ENCODE data around the gene JOSD2. TPM values are rescaled to one million over a fixed set of nuclear protein-coding genes. Genes with fewer than 3 reads are reported as not detected.
"Not testable (repeated sequence)": the region's sequence is repeated elsewhere in the genome, so short reads cannot be mapped to it uniquely, and the experiment has no call there.

Gene JOSD2
- total RNA-seq, 1 donor from 2014 or later, result 39.9 TPM

DNA sequence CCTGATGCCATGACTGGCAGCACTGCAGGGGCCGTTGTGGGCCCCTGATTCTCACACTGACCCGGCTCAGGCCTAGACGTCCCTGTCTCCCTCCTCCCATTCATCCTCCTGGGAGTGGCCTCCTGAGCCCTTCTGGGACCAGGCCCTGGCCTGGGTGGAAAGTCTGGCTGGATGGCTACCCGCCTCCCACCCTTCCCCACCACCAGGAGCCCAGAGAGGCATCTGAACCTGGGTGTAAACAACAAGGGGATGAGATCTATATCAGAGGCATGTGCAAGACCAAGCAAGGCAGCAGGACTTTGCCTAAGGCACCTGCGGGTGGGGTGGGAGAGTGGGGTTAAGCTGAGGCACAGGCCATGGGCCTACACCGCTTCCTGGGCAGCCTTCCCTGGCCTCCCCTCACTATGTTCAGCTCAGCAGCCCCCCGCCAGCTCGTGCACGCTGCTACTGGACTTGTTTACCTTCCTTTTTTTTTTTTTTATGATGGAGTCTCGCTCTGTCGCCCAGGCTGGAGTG is 24.7 kb upstream of the JOSD2 start:
- peaks cover 12% of the 10 kb centered on the region for H3K9me3 Mint-ChIP-seq
- no peak for DNase-seq (ENCODE audit: low spot score)
- no peaks in the 10 kb centered on the region for H3K4me1 Mint-ChIP-seq (ENCODE audit: low read depth)
- peaks cover 3% of the 10 kb centered on the region for H3K27me3 Mint-ChIP-seq (ENCODE audit: low read depth)
- no peak overlapping the region for H3K4me3 Mint-ChIP-seq (ENCODE audit: low read depth)
- no peaks in the 10 kb centered on the region for H3K36me3 Mint-ChIP-seq (ENCODE audit: low read depth)
- H3K27ac Mint-ChIP-seq, result no peak overlapping the region
- intact Hi-C loops (cut with micrococcal nuclease), result no loop called here

GRCh38 chr19:50534478-50534877 is 23.5 kb upstream of the JOSD2 start:
- Mint-ChIP-seq H3K4me1 (ENCODE audit: low read depth) (no peaks in the 10 kb centered on the region), H3K9me3 (peaks cover 12% of the 10 kb centered on the region), H3K36me3 (ENCODE audit: low read depth) (no peaks in the 10 kb centered on the region), H3K27me3 (ENCODE audit: low read depth) (peaks cover 3% of the 10 kb centered on the region), H3K4me3 (ENCODE audit: low read depth) (no peak overlapping the region), H3K27ac (no peak overlapping the region)
- no peak for DNase-seq (ENCODE audit: low spot score)
- intact Hi-C loops (cut with micrococcal nuclease), result no loop called here

DNA sequence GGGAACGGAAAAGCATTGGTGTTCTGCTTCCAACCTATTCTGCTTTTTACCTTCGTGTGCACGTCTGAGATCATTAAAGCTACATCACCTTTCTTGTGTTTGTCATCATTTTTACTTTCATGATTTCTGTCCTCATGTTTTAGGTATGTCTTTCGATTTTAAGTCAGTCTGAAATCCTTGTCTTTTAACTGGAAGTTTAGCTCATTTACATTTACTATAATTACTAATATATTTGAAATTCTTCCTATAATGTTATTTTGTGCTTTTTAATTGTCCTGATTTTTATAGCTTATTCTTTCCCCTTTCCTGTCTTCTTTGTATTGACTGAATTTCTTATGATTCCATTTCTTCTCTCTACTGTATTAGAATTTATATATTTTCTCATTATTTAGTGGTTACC is 22.0 kb upstream of the JOSD2 start:
- Mint-ChIP-seq H3K9me3 (peaks cover 12% of the 10 kb centered on the region), H3K27ac (no peak overlapping the region), H3K27me3 (ENCODE audit: low read depth) (peaks cover 3% of the 10 kb centered on the region), H3K4me3 (ENCODE audit: low read depth) (no peak overlapping the region), H3K36me3 (ENCODE audit: low read depth) (no peaks in the 10 kb centered on the region), H3K4me1 (ENCODE audit: low read depth) (no peaks in the 10 kb centered on the region)
- intact Hi-C loops (cut with micrococcal nuclease), result no loop called here
- no peak for DNase-seq (ENCODE audit: low spot score)

DNA sequence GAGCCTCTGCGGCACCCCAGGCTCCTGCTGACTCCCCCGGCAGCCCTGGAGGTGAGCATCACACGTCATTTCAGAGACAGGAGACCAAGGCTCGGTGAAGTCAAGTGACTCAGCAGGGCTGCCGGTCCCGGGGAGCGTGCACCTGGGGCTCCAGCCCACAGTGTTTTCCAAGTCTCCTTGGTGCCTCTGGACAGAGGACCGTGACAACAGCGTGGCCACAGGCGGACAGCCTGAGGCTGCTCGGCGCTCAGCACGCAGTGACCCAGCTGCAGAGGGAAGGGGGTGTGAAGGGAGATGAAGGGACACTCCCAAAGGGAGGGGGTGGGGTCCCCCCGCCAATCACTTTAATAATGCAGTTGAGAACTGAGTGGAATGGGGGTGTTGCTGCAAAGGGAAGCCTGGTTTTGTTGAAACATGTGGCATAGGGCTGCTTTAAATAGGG is 20.2 kb upstream of the JOSD2 start:
- Mint-ChIP-seq H3K27me3 (ENCODE audit: low read depth) (peaks cover 3% of the 10 kb centered on the region), H3K4me3 (ENCODE audit: low read depth) (no peak overlapping the region), H3K27ac (no peak overlapping the region), H3K36me3 (ENCODE audit: low read depth) (no peaks in the 10 kb centered on the region), H3K4me1 (ENCODE audit: low read depth) (no peaks in the 10 kb centered on the region), H3K9me3 (peaks cover 12% of the 10 kb centered on the region)
- no peak for DNase-seq (ENCODE audit: low spot score)
- intact Hi-C loops (cut with micrococcal nuclease), result no loop called here

- DNase-seq (ENCODE audit: low spot score); H3K27me3 Mint-ChIP-seq (ENCODE audit: low read depth); H3K36me3 Mint-ChIP-seq (ENCODE audit: low read depth); H3K4me1 Mint-ChIP-seq (ENCODE audit: low read depth); intact Hi-C loops (cut with micrococcal nuclease); H3K27ac Mint-ChIP-seq; H3K9me3 Mint-ChIP-seq; H3K4me3 Mint-ChIP-seq (ENCODE audit: low read depth): not testable (repeated sequence)
These were observed 17.1 kb upstream of the JOSD2 start for GRCh38 chr19:50528052-50528451.

DNA sequence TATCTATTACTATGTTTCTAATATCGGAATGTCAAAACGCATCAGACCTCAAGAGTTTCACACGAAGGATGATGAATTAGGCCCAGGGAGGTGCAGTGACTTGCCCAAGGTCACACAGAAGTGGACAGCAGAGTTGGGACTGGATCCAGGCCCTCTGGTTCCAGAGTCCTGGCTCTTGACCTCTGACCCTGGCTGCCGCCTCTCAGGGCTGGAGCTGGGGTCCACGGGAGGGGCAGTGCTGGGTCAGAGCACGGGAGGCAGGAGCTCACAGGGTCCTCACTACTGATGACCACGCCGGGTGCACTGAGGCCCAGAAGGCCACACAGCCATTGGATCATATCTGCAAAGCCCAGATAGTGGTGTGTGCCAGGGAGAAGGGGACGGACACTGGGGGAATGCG is 11.9 kb upstream of the JOSD2 start:
- Mint-ChIP-seq H3K27me3 (ENCODE audit: low read depth) (no peaks in the 10 kb centered on the region), H3K4me3 (ENCODE audit: low read depth) (no peak overlapping the region), H3K4me1 (ENCODE audit: low read depth) (no peaks in the 10 kb centered on the region), H3K36me3 (ENCODE audit: low read depth) (no peaks in the 10 kb centered on the region), H3K27ac (no peak overlapping the region), H3K9me3 (no peaks in the 10 kb centered on the region)
- no peak for DNase-seq (ENCODE audit: low spot score)
- intact Hi-C loops (cut with micrococcal nuclease), result no loop called here

DNA sequence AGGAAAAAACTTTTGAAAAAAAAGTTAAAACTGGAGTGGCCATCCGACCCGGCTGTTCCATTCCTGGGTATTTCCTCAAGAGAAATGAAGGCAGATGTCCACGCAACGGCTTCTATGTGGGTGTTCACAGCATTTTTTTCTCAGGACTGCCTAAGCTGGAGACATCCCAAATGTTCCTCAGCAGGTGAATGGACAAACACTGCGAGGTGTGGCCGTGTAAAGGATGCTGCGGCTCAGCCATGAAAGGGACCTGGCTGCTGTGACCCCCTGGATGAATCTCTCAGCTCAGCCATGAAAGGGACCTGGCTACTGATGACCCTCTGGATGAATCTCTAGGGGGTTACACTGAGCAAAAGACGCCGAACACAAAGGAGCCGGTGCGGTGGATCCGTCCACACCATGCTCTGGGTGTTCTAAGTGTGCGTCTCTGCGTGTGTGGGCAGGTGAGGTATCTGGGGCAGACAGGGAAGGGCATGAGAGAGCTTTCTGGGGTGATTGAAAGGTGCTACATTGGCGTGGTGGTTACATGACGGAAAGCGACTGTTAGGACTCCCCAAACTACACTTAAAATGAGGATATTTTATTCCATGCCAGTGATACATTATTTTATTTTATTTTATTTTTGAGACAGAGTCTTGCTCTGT is 10.0 kb upstream of the JOSD2 start:
- H3K4me3 Mint-ChIP-seq (ENCODE audit: low read depth), result no peak overlapping the region
- no peak for DNase-seq (ENCODE audit: low spot score)
- no peaks in the 10 kb centered on the region for H3K9me3 Mint-ChIP-seq
- no peak overlapping the region for H3K27ac Mint-ChIP-seq
- no peaks in the 10 kb centered on the region for H3K27me3 Mint-ChIP-seq (ENCODE audit: low read depth)
- no peaks in the 10 kb centered on the region for H3K4me1 Mint-ChIP-seq (ENCODE audit: low read depth)
- no peaks in the 10 kb centered on the region for H3K36me3 Mint-ChIP-seq (ENCODE audit: low read depth)
- intact Hi-C loops (cut with micrococcal nuclease), result no loop called here

DNA sequence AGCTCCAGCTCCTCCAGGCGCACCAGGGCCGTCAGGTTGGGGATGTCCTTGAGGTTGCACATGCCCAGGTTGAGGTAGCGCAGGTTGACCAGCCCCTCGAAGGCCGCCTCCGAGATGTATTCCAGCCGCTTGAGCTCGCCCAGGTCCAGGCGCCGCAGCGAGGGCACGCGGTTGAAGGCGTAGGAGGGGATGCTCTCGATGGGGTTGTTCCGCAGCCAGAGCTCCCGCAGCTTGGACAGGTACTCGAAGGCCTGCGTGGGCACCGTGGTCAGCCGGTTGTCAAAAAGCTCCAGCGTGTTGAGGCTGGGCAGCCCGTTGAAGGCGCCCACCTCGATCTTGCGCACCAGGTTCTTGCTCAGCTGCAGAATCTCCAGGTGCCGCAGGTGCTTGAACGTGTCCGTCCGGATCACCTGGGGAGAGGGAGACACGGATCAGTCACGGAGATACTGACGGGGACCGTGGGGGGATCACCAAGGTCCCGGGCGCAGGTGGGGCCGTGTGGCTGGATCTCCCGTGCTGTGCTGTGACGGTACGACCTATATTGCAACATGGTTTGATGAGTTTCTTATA is 8.1 kb upstream of the JOSD2 start:
- Mint-ChIP-seq H3K4me1 (ENCODE audit: low read depth) (no peaks in the 10 kb centered on the region), H3K4me3 (ENCODE audit: low read depth) (no peak overlapping the region), H3K9me3 (no peaks in the 10 kb centered on the region), H3K36me3 (ENCODE audit: low read depth) (no peaks in the 10 kb centered on the region), H3K27ac (no peak overlapping the region), H3K27me3 (ENCODE audit: low read depth) (no peaks in the 10 kb centered on the region)
- intact Hi-C loops (cut with micrococcal nuclease), result loop anchor here (10.0 kb wide), 1 partner anchor 286 kb away; no protein-coding TSS in a partner anchor
- DNase-seq (ENCODE audit: low spot score), result no peak

DNA sequence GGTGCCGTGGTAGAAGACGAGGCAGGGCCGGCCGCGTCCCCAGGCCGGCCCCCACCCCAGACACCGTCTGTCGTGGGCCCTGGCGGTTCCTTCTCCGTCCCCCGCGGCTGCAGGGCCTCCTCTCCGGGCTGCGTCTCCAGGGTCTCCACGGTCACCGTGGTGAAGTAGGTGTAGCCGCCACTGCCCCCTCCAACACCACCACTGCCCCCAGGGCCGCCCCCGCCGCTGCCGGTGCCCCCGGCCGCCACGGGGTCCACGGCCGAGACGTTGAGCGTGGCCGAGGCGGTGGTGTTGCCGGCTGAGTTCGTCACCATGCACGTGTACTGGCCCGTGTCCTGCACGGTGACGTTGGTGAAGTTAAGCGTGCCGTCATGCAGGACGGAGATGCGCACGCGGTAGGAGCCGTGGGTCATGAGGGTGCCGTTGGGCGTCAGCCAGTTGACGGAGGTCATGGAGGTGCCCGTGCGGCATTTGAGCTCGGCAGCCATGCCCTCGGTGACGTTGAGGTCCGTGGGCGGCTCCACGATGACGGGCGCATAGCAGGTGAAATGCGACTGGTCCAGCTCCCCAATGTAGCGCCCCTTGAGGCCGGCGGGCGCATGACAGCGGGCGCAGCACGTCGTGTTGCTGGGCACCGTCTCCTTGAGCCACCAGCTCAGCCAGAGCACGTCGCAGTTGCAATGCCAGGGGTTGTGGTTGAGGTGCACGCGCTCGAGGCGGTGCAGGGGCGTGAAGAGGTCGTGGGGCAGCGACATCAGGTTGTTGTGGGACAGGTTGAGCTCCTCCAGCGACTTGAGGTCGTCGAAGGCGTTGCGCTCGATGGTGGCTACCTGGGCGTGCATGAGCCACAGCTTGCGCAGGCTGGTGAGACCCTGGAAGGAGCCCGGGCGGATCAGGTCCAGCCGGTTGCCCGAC is 7.4 kb upstream of the JOSD2 start:
- DNase-seq (ENCODE audit: low spot score), result no peak

DNA sequence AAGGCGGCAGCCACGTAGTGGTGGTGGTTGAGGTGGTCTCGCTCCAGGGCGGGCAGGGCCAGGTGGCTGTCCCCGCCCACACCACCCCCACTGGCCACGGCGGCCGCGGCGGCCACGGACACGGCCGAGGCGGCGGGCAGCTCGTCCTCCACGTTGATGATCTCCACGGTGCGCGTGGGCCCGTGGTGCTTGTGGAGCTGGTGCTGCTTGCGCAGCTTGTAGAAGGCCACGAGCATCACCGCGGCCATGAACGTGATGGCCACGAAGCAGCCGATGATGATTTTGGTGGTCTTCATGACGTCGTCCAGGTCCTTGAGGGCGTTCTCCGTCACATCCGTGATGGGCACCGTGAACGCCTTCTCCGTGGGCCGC is 6.7 kb upstream of the JOSD2 start:
- Mint-ChIP-seq H3K9me3 (no peaks in the 10 kb centered on the region), H3K4me1 (ENCODE audit: low read depth) (no peaks in the 10 kb centered on the region)

More for the DNA sequence above, 7.4 kb upstream of the JOSD2 start:
- Mint-ChIP-seq H3K36me3 (ENCODE audit: low read depth) (no peaks in the 10 kb centered on the region), H3K27me3 (ENCODE audit: low read depth) (no peaks in the 10 kb centered on the region), H3K27ac (no peak overlapping the region), H3K4me3 (ENCODE audit: low read depth) (no peak overlapping the region), H3K9me3 (no peaks in the 10 kb centered on the region), H3K4me1 (ENCODE audit: low read depth) (no peaks in the 10 kb centered on the region)
- intact Hi-C loops (cut with micrococcal nuclease), result loop anchor here (10.0 kb wide), 1 partner anchor 286 kb away; no protein-coding TSS in a partner anchor

GRCh38 chr19:50516964-50517703 is 6.1 kb upstream of the JOSD2 start:
- Mint-ChIP-seq H3K27me3 (ENCODE audit: low read depth) (no peaks in the 10 kb centered on the region), H3K36me3 (ENCODE audit: low read depth) (no peaks in the 10 kb centered on the region), H3K9me3 (no peaks in the 10 kb centered on the region), H3K4me1 (ENCODE audit: low read depth) (no peaks in the 10 kb centered on the region), H3K4me3 (ENCODE audit: low read depth) (no peak overlapping the region), H3K27ac (no peak overlapping the region)
- no peak for DNase-seq (ENCODE audit: low spot score)
- intact Hi-C loops (cut with micrococcal nuclease), result loop anchor here (10.0 kb wide), 1 partner anchor 288 kb away; no protein-coding TSS in a partner anchor

More for the DNA sequence above, 6.7 kb upstream of the JOSD2 start:
- intact Hi-C loops (cut with micrococcal nuclease), result loop anchor here (10.0 kb wide), 1 partner anchor 287 kb away; no protein-coding TSS in a partner anchor
- Mint-ChIP-seq H3K27me3 (ENCODE audit: low read depth) (no peaks in the 10 kb centered on the region), H3K36me3 (ENCODE audit: low read depth) (no peaks in the 10 kb centered on the region), H3K27ac (no peak overlapping the region), H3K4me3 (ENCODE audit: low read depth) (no peak overlapping the region)
- no peak for DNase-seq (ENCODE audit: low spot score)

DNA sequence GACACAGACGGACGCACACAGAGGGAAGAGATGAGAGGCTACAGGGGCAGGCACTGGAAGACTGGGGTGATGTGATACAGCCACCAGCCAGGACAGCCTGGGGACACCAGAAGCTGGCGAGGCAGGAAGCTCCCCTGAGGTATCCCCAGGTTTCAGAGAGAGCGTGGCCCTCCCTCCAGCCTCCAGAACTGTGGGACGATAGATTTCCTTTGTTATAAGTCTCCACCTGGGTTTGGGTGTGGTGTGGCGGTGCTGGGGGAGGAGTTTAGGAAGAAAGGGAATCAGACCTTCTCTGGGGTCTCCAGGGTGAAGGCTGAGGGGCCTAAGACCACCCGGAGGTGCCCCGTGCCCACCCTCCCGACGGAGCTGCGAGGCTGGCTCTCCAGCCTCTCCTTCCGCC is 5.5 kb upstream of the JOSD2 start:
- intact Hi-C loops (cut with micrococcal nuclease), result loop anchor here (10.0 kb wide), 1 partner anchor 288 kb away; no protein-coding TSS in a partner anchor
- H3K9me3 Mint-ChIP-seq, result no peaks in the 10 kb centered on the region

More for the DNA sequence above, 5.5 kb upstream of the JOSD2 start:
- no peak overlapping the region for H3K27ac Mint-ChIP-seq
- no peaks in the 10 kb centered on the region for H3K27me3 Mint-ChIP-seq (ENCODE audit: low read depth)
- DNase-seq (ENCODE audit: low spot score), result no peak
- no peak overlapping the region for H3K4me3 Mint-ChIP-seq (ENCODE audit: low read depth)
- H3K36me3 Mint-ChIP-seq (ENCODE audit: low read depth), result no peaks in the 10 kb centered on the region
- H3K4me1 Mint-ChIP-seq (ENCODE audit: low read depth), result peaks cover 1% of the 10 kb centered on the region

All from activated T-helper 2 cell treated with anti-CD3 and anti-CD28 coated beads, Interferon-gamma antibody, Interleukin-2, Interleukin-4, amounts not matched to agents 10 μg/mL and 5 μg/mL and 100 μg/mL, durations not matched to agents 14 hours and 24 hours and 36 hours (primary cell).